SU-DHL-6 (cell line): ENCODE data around the gene TXNDC5.
"Not testable (repeated sequence)": the region's sequence is repeated elsewhere in the genome, so short reads cannot be mapped to it uniquely, and the experiment has no call there.

Experiments
- H2AFZ ChIP-seq: fragments of 200-600 bp; sonication (generic); 2 replicates; pipeline ENCODE4 v1.6.1; 2014; ENCODE audit warnings: low read depth, mild to moderate bottlenecking, moderate library complexity, mixed read lengths, antibody characterized with exemption, low read length; ENCODE audit not compliant: severe bottlenecking
- H3F3A ChIP-seq: fragments of 200-600 bp; shearing (Covaris generic); 2 replicates; pipeline ENCODE4 v1.6.0; 2016; ENCODE audit warnings: antibody characterized with exemption, mild to moderate bottlenecking; ENCODE audit not compliant: insufficient read depth
- H3K27ac ChIP-seq: fragments of 200-600 bp; sonication (generic); 2 replicates; pipeline ENCODE4 v1.5.1; 2016; ENCODE audit warnings: low read depth, mild to moderate bottlenecking, low read length, moderate library complexity, mixed read lengths
- H3K27me3 ChIP-seq: fragments of 200-600 bp; sonication (generic), shearing (Covaris generic); 2 replicates; pipeline ENCODE4 v1.6.0; 2014; ENCODE audit warnings: mild to moderate bottlenecking, low read length
- H3K36me3 ChIP-seq: fragments of 200-600 bp; sonication (generic); 2 replicates; pipeline ENCODE4 v1.6.1; 2014; ENCODE audit warnings: mild to moderate bottlenecking, low read length, mixed read lengths
- H3K4me2 ChIP-seq: fragments of 300-600, 200-600 bp; shearing (Covaris generic), sonication (generic); 2 replicates; pipeline ENCODE4 v1.6.0; 2014; ENCODE audit warnings: low read length, low read depth, mild to moderate bottlenecking; ENCODE audit not compliant: poor library complexity, severe bottlenecking
- H3K4me3 ChIP-seq: fragments of 200-600 bp; sonication (generic); 2 replicates; pipeline ENCODE4 v1.5.1; 2014; ENCODE audit warnings: antibody characterized with exemption, low read length, mild to moderate bottlenecking, mixed read lengths; ENCODE audit not compliant: insufficient read depth, poor library complexity, severe bottlenecking
- H3K79me2 ChIP-seq: fragments of 200-600 bp; sonication (generic); 2 replicates; pipeline ENCODE4 v1.6.1; 2014; ENCODE audit warnings: mild to moderate bottlenecking, low read length, moderate library complexity; ENCODE audit not compliant: insufficient read depth
- H3K9ac ChIP-seq: fragments of 200-600 bp; sonication (generic); 2 replicates; pipeline ENCODE4 v1.7.0; 2014; ENCODE audit warnings: mild to moderate bottlenecking, low read length
- H3K9me2 ChIP-seq: fragments of 200-600 bp; sonication (generic); replicated peaks from 2 replicates; pipeline ENCODE4 v1.6.1; 2014; ENCODE audit warnings: low read length; ENCODE audit not compliant: insufficient read depth
- H3K9me3 ChIP-seq: fragments of 200-600 bp; sonication (generic); 2 replicates; pipeline ENCODE4 v1.6.1; 2014; ENCODE audit warnings: low read length, mixed read lengths; ENCODE audit not compliant: insufficient read depth
- H4K20me1 ChIP-seq: fragments of 200-600 bp; sonication (generic); 2 replicates; pipeline ENCODE4 v1.6.1; 2014; ENCODE audit warnings: low read depth, mild to moderate bottlenecking, antibody characterized with exemption, low read length, moderate library complexity, mixed read lengths
- CTCF ChIP-seq: fragments of 200-600 bp; sonication (generic); IDR thresholded peaks from one replicate; pipeline ENCODE4 v1.5.1; 2017; ENCODE audit warnings: antibody characterized with exemption, mild to moderate bottlenecking, low read length, moderate library complexity; ENCODE audit not compliant: insufficient read depth, poor library complexity, severe bottlenecking
- EZH2phosphoT487 ChIP-seq: fragments of 200-600 bp; sonication (generic), shearing (Covaris generic); conservative IDR thresholded peaks from 2 replicates; pipeline ENCODE4 v1.6.1; 2018; ENCODE audit warnings: mild to moderate bottlenecking, antibody characterized with exemption, low read length, moderate library complexity, mixed read lengths

The TXNDC5 gene

GRCh38 chr6:7893342-7893741, 17.2 kb downstream of the TXNDC5 start:
- TF ChIP-seq CTCF (no peak), EZH2phosphoT487 (no peak)
- Histone ChIP-seq H3K9me2 (no peaks in the 10 kb centered on the region), H3K4me3 (no peak overlapping the region), H3K27me3 (no peaks in the 10 kb centered on the region), H3K9ac (no peak overlapping the region), H2AFZ (no peak overlapping the region), H3K9me3 (no peaks in the 10 kb centered on the region), H4K20me1 (peaks cover 5% of the 10 kb centered on the region; the same call in 1 of the 2 replicates), H3K79me2 (no peaks in the 10 kb centered on the region), H3K4me2 (no peak overlapping the region), H3F3A (no peaks in the 10 kb centered on the region), H3K36me3 (peaks cover 57% of the 10 kb centered on the region), H3K27ac (no peak overlapping the region)

- not testable (repeated sequence) for H3K4me3 ChIP-seq, H3F3A ChIP-seq, H3K27ac ChIP-seq, H3K9me3 ChIP-seq, H3K9me2 ChIP-seq, H3K27me3 ChIP-seq, H3K9ac ChIP-seq, H3K79me2 ChIP-seq, H3K4me2 ChIP-seq, H4K20me1 ChIP-seq, H2AFZ ChIP-seq
- H3K36me3 ChIP-seq, result peaks cover 54% of the 10 kb centered on the region
These were observed 18.2 kb downstream of the TXNDC5 start for GRCh38 chr6:7892367-7892766.

GRCh38 chr6:7891078-7891872, 19.3 kb downstream of the TXNDC5 start:
- no peaks in the 10 kb centered on the region for H3F3A ChIP-seq
- H3K36me3 ChIP-seq, result peaks cover 44% of the 10 kb centered on the region
- no peak overlapping the region for H3K4me2 ChIP-seq

More at GRCh38 chr6:7891078-7891872, 19.3 kb downstream of the TXNDC5 start:
- H3K9me2 ChIP-seq, result no peaks in the 10 kb centered on the region
- H2AFZ ChIP-seq, result no peak overlapping the region
- H3K9ac ChIP-seq, result no peak overlapping the region
- no peak overlapping the region for H3K27ac ChIP-seq
- no peak overlapping the region for H3K4me3 ChIP-seq
- H3K79me2 ChIP-seq, result no peaks in the 10 kb centered on the region
- no peaks in the 10 kb centered on the region for H3K9me3 ChIP-seq
- TF ChIP-seq CTCF, result no peak
- TF ChIP-seq EZH2phosphoT487, result no peak
- no peaks in the 10 kb centered on the region for H4K20me1 ChIP-seq
- H3K27me3 ChIP-seq, result no peaks in the 10 kb centered on the region
